Effector memory CD8-positive, alpha-beta T cell (primary cell): ENCODE data around the gene MTMR12.
"Not testable (repeated sequence)": the region's sequence is repeated elsewhere in the genome, so short reads cannot be mapped to it uniquely, and the experiment has no call there.

Source experiments
- ATAC-seq: fragments of 150-1000 bp; cut with Tn5 transposase; replicated peaks from 2 replicates; pipeline ENCODE4 v1.10.0; 2021; ENCODE audit warnings: mild to moderate bottlenecking, moderate library complexity
- DNase-seq, 3 experiments: peaks; one replicate each; pipeline ENCODE4 v3.0.0; 2021
- H3K27ac Mint-ChIP-seq, 2 donors: one replicate each; pipeline ENCODE4 v1.8.0; 2022; ENCODE audit warnings: mild to moderate bottlenecking in 2 of 2, mixed read lengths in 2 of 2, moderate library complexity in 2 of 2
- H3K27me3 Mint-ChIP-seq, 2 donors: one replicate each; pipeline ENCODE4 v1.8.0; 2022; ENCODE audit warnings: mixed read lengths in 2 of 2
- H3K36me3 Mint-ChIP-seq: one replicate; pipeline ENCODE4 v1.8.0; 2022; ENCODE audit warnings: mild to moderate bottlenecking, moderate library complexity, mixed read lengths; ENCODE audit not compliant: insufficient read depth
- H3K4me1 Mint-ChIP-seq, 2 donors: one replicate each; pipeline ENCODE4 v1.8.0; 2022; ENCODE audit warnings: low read depth in 2 of 2, mixed read lengths in 2 of 2
- H3K4me3 Mint-ChIP-seq, 2 donors: one replicate each; pipeline ENCODE4 v1.8.0; 2022; ENCODE audit warnings: mild to moderate bottlenecking in 2 of 2, mixed read lengths in 2 of 2, moderate library complexity in 2 of 2
- H3K9me3 Mint-ChIP-seq, 2 donors: one replicate each; pipeline ENCODE4 v1.8.0; 2022; ENCODE audit warnings: mixed read lengths in 2 of 2

Gene MTMR12

GRCh38 chr5:32223972-32224609, 88.6 kb downstream of the MTMR12 start:
- ATAC-seq (no peak), DNase-seq (no peak)
- peaks cover 3% of the 10 kb centered on the region for H3K36me3 Mint-ChIP-seq
- peaks cover 0 to 2% of the 10 kb centered on the region in 2 donors for H3K4me1 Mint-ChIP-seq
- H3K27ac Mint-ChIP-seq = no peak overlapping the region
- H3K9me3 Mint-ChIP-seq = no peaks in the 10 kb centered on the region
- H3K4me3 Mint-ChIP-seq = no peak overlapping the region
- no peaks in the 10 kb centered on the region for H3K27me3 Mint-ChIP-seq

DNA sequence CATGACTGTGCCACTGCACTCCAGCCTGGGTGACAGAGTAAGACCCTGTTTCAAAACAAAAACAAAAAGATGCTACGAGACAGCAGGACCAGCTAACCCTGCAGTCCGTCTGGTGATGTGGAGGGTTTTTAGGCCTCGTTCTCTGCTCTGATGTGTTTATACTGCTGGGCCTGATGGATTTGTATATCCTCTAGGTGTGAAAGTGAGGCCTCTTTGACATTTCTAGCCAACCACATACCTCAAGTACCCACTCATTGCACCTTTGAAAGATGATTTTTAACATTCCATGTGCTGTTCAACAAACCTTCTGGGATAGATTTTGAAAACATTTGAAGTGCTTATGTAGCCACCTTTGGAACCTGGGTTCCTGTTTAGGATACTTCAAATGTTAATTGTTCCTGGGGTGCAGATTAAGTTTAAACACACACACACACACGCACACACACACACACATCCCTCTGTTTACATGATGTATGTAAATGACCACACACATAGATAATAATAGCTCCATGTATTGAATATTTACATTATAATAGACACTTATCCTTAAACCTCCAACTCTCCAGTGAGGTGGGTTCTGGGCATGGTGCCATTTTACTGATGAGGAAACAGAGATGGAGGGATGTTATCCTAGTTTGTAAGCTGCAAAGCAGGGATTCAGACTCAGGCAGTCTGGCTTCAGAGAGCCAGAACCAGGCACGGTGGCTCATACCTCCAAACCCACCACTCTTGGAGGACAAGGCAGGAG, 89.8 kb downstream of the MTMR12 start:
- Mint-ChIP-seq H3K27ac (no peak overlapping the region), H3K4me1 (peaks cover 0 to 2% of the 10 kb centered on the region in 2 donors), H3K4me3 (no peak overlapping the region), H3K27me3 (no peaks in the 10 kb centered on the region), H3K9me3 (no peaks in the 10 kb centered on the region), H3K36me3 (no peaks in the 10 kb centered on the region)
- no peak for DNase-seq
- no peak for ATAC-seq

- no peak for DNase-seq
- Mint-ChIP-seq H3K9me3 (no peaks in the 10 kb centered on the region), H3K4me3 (no peak overlapping the region), H3K36me3 (no peaks in the 10 kb centered on the region), H3K4me1 (no peaks in the 10 kb centered on the region), H3K27me3 (peaks cover 0 to 9% of the 10 kb centered on the region in 2 donors), H3K27ac (no peak overlapping the region)
- no peak for ATAC-seq
These were observed 94.8 kb downstream of the MTMR12 start for GRCh38 chr5:32217886-32218396.

GRCh38 chr5:32214344-32214743, 98.4 kb downstream of the MTMR12 start:
- not testable (repeated sequence) for H3K9me3 Mint-ChIP-seq, ATAC-seq

DNA sequence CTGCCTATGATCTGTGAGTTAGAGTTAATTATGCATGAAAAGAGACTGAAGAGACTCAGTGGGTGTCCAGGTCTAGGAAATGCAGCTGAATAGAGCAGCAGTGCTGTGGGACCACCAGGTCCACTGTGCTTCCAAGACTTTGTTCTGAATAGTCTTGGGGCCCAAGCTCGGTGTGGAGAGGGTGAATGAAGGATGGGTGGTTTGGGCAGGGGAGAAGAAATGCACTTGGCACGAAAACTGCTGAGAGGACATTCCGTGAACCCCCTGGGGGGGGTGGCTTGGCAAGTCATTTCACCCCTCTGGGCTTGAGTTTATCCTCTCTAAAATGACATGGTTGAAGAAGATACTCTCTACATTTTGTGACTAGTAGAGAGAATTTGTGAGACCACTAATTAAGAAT, 102.6 kb downstream of the MTMR12 start:
- H3K36me3 Mint-ChIP-seq = no peaks in the 10 kb centered on the region
- H3K4me3 Mint-ChIP-seq = no peak overlapping the region
- ATAC-seq (no peak), DNase-seq (no peak)
- no peak overlapping the region for H3K27ac Mint-ChIP-seq
- H3K9me3 Mint-ChIP-seq = no peaks in the 10 kb centered on the region
- no peaks in the 10 kb centered on the region for H3K4me1 Mint-ChIP-seq
- H3K27me3 Mint-ChIP-seq = peaks cover 0 to 3% of the 10 kb centered on the region in 2 donors

More at GRCh38 chr5:32214344-32214743, 98.4 kb downstream of the MTMR12 start:
- not testable (repeated sequence) for DNase-seq, H3K27ac Mint-ChIP-seq, H3K4me3 Mint-ChIP-seq, H3K27me3 Mint-ChIP-seq, H3K36me3 Mint-ChIP-seq, H3K4me1 Mint-ChIP-seq

- not testable (repeated sequence) for H3K9me3 Mint-ChIP-seq, H3K36me3 Mint-ChIP-seq, H3K4me3 Mint-ChIP-seq, H3K27ac Mint-ChIP-seq, DNase-seq, ATAC-seq, H3K4me1 Mint-ChIP-seq
- peaks cover 10 to 11% of the 10 kb centered on the region in 2 donors for H3K27me3 Mint-ChIP-seq
These were observed 103.9 kb downstream of the MTMR12 start for GRCh38 chr5:32208837-32209236.

- no peak overlapping the region for H3K27ac Mint-ChIP-seq
- ATAC-seq (no peak), DNase-seq (no peak)
- H3K4me1 Mint-ChIP-seq = no peaks in the 10 kb centered on the region
- no peak overlapping the region for H3K4me3 Mint-ChIP-seq
- H3K9me3 Mint-ChIP-seq = no peaks in the 10 kb centered on the region
- peaks cover 15 to 23% of the 10 kb centered on the region in 2 donors for H3K27me3 Mint-ChIP-seq
- peaks cover 5% of the 10 kb centered on the region for H3K36me3 Mint-ChIP-seq
These were observed 105.4 kb downstream of the MTMR12 start for GRCh38 chr5:32207355-32207634.

- Mint-ChIP-seq H3K4me1 (no peaks in the 10 kb centered on the region), H3K9me3 (no peaks in the 10 kb centered on the region), H3K27ac (no peak overlapping the region), H3K27me3 (peaks cover 21 to 29% of the 10 kb centered on the region in 2 donors), H3K36me3 (peaks cover 5% of the 10 kb centered on the region), H3K4me3 (no peak overlapping the region)
- ATAC-seq (no peak), DNase-seq (no peak)
These were observed 106.0 kb downstream of the MTMR12 start for GRCh38 chr5:32206509-32207354.

GRCh38 chr5:32206053-32206452, 106.7 kb downstream of the MTMR12 start:
- H3K27ac Mint-ChIP-seq = no peak overlapping the region
- H3K4me1 Mint-ChIP-seq = no peaks in the 10 kb centered on the region
- H3K27me3 Mint-ChIP-seq = peaks cover 28 to 36% of the 10 kb centered on the region in 2 donors
- H3K36me3 Mint-ChIP-seq = peaks cover 5% of the 10 kb centered on the region
- no peaks in the 10 kb centered on the region for H3K9me3 Mint-ChIP-seq
- ATAC-seq (no peak), DNase-seq (no peak)
- no peak overlapping the region for H3K4me3 Mint-ChIP-seq

- no peaks in the 10 kb centered on the region for H3K9me3 Mint-ChIP-seq
- peaks cover 38 to 58% of the 10 kb centered on the region in 2 donors for H3K27me3 Mint-ChIP-seq
- peaks cover 8% of the 10 kb centered on the region for H3K36me3 Mint-ChIP-seq
- ATAC-seq (no peak), DNase-seq (no peak)
- H3K4me1 Mint-ChIP-seq = no peaks in the 10 kb centered on the region
- H3K4me3 Mint-ChIP-seq = no peak overlapping the region
- no peak overlapping the region for H3K27ac Mint-ChIP-seq
These were observed 110.3 kb downstream of the MTMR12 start for GRCh38 chr5:32202394-32202793.

- Mint-ChIP-seq H3K9me3 (no peaks in the 10 kb centered on the region), H3K4me1 (no peaks in the 10 kb centered on the region), H3K27ac (no peak overlapping the region), H3K27me3 (peaks cover 45 to 64% of the 10 kb centered on the region in 2 donors), H3K4me3 (no peak overlapping the region), H3K36me3 (peaks cover 8% of the 10 kb centered on the region)
- ATAC-seq = no peak
- DNase-seq = no peak
These were observed 111.5 kb downstream of the MTMR12 start for GRCh38 chr5:32201122-32201753.

DNA sequence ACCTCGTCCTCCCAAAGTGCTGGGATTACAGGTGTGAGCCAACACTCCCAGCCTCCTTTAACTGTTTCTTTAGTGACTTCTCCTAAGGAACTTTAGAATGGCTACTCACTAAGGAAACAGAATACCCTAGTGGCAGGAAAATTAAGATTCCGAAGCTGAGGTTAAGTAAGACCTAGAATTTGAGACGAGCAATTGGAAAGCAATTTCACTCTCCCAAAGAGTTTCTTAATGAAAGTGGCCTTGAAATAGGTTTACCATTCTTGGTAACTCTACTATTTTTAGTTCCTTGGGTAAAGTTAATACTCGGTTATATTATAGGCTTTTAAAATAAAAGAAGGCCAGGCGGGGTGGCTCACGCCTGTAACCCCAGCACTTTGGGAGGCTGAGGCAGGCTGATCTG, 115.7 kb downstream of the MTMR12 start:
- DNase-seq (no peak), ATAC-seq (no peak)
- H3K9me3 Mint-ChIP-seq = no peaks in the 10 kb centered on the region
- H3K4me3 Mint-ChIP-seq = no peak overlapping the region
- peaks cover 44 to 71% of the 10 kb centered on the region in 2 donors for H3K27me3 Mint-ChIP-seq
- H3K27ac Mint-ChIP-seq = no peak overlapping the region
- H3K36me3 Mint-ChIP-seq = peaks cover 4% of the 10 kb centered on the region
- H3K4me1 Mint-ChIP-seq = peaks cover 0 to 7% of the 10 kb centered on the region in 2 donors

DNA sequence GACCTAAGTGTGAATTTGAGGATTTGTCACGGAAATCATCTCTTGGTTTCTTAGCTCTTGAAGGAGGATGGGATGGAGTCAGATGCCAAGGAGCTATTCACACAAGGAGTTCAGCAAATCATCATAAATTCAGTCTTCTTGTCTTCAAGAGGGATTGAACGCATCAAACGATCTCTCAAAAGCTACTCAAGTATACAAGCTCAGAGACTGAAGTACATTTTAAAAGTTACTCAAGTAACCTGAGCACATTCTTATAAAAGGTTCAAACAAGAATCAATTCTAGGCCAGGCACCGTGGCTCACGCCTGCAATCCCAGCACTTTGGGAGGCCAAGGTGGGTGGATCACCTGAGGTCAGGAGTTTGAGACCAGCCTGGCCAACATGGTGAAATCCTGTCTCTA, 117.5 kb downstream of the MTMR12 start:
- Mint-ChIP-seq H3K4me3 (no peak overlapping the region), H3K27me3 (peaks cover 31 to 53% of the 10 kb centered on the region in 2 donors), H3K36me3 (peaks cover 4% of the 10 kb centered on the region), H3K27ac (no peak overlapping the region), H3K9me3 (no peaks in the 10 kb centered on the region), H3K4me1 (peaks cover 0 to 7% of the 10 kb centered on the region in 2 donors)
- ATAC-seq (no peak), DNase-seq (no peak)
